Sigmoid colon (tissue), 4 donors: ENCODE measurements around the gene SORL1-AS1.

Experiments used
- EP300 ChIP-seq, 4 donors: sonication (generic); formaldehyde crosslinking; IDR thresholded peaks; one replicate each; pipeline ENCODE4 v1.6.1; 2017; ENCODE audit warnings: antibody characterized with exemption in 4 of 4
- POLR2A ChIP-seq, 2 donors: fragments of 450-650 bp; IDR thresholded peaks; one replicate each; pipeline ENCODE4 v1.6.1; 2016; ENCODE audit warnings: antibody characterized with exemption in 2 of 2, mild to moderate bottlenecking in 2 of 2, moderate library complexity in 2 of 2
- TF ChIP-seq, protein P1 (sequence below), 4 experiments: fragments of 450-650 bp in 3 of 4; fragments of 200-600 bp in 1 of 4; IDR thresholded peaks; one replicate each; pipeline ENCODE4 v1.5.1; 2016 to 2019; ENCODE audit warnings: antibody characterized with exemption in 4 of 4, mild to moderate bottlenecking in 3 of 4, moderate library complexity in 2 of 4

- TF ChIP-seq, protein P1, sequence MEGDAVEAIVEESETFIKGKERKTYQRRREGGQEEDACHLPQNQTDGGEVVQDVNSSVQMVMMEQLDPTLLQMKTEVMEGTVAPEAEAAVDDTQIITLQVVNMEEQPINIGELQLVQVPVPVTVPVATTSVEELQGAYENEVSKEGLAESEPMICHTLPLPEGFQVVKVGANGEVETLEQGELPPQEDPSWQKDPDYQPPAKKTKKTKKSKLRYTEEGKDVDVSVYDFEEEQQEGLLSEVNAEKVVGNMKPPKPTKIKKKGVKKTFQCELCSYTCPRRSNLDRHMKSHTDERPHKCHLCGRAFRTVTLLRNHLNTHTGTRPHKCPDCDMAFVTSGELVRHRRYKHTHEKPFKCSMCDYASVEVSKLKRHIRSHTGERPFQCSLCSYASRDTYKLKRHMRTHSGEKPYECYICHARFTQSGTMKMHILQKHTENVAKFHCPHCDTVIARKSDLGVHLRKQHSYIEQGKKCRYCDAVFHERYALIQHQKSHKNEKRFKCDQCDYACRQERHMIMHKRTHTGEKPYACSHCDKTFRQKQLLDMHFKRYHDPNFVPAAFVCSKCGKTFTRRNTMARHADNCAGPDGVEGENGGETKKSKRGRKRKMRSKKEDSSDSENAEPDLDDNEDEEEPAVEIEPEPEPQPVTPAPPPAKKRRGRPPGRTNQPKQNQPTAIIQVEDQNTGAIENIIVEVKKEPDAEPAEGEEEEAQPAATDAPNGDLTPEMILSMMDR (IDR thresholded peaks at IDR 0.05) = no peak
- TF ChIP-seq POLR2A (IDR thresholded peaks at IDR 0.05) (no peak), EP300 (IDR thresholded peaks at IDR 0.05) (no peak)
Observed at GRCh38 chr11:121479698-121480238, 27.0 kb upstream of the SORL1-AS1 start.
